Measurements from ENCODE around the gene KIAA0586.

Gene KIAA0586

GRCh38 chr14:58599707-58600106 is 172.2 kb downstream of the KIAA0586 start:
- peaks cover 4% of the 10 kb centered on the region; the same call in 1 of the 2 replicates for H3K27me3 ChIP-seq
- DNase-seq, result no peak
- H3K4me3 ChIP-seq (ENCODE audit: low read depth, low read length), result no peak overlapping the region
- no peaks in the 10 kb centered on the region for H3K4me1 ChIP-seq
- TF ChIP-seq CTCF (IDR thresholded peaks at IDR 0.05; ENCODE audit: low read depth, low read length), result no peak
- no peaks in the 10 kb centered on the region for H3K36me3 ChIP-seq
- no peaks in the 10 kb centered on the region for H3K9me3 ChIP-seq
